Endothelial cell of umbilical vein (primary cell): ENCODE measurements around the gene HASPIN.

Experiments used
- CTCF ChIP-seq, 2 donors: IDR thresholded peaks; 1 replicate in 1 of 2; 2 replicates in 1 of 2; pipeline ENCODE4 v1.5.1; 2011; ENCODE audit warnings: low read length in 2 of 2, mild to moderate bottlenecking in 2 of 2, moderate library complexity in 2 of 2, control low read depth in 1 of 2, inconsistent platforms in 1 of 2, low read depth in 1 of 2; ENCODE audit not compliant: insufficient read depth in 1 of 2; ENCODE audit errors: extremely low read depth in 1 of 2
- POLR2A ChIP-seq: IDR thresholded peaks from 2 replicates; pipeline ENCODE4 v1.6.1; 2012; ENCODE audit warnings: low read depth, mild to moderate bottlenecking, control low read depth, low read length

- no peak for TF ChIP-seq POLR2A
- no peak for TF ChIP-seq CTCF (IDR thresholded peaks at IDR 0.05; ENCODE audit: extremely low read depth in 1 of 2, insufficient read depth in 1 of 2, low read depth in 1 of 2, low read length in 2 of 2)
Measured at GRCh38 chr17:3740611-3741073, 16.9 kb downstream of the HASPIN start.
